Endometrial microvascular endothelial cells (primary cell): Measurements from ENCODE around the gene WASHC3. TPM values are rescaled to one million over a fixed set of nuclear protein-coding genes. Genes with fewer than 3 reads are reported as not detected.
"Not testable (repeated sequence)": the region's sequence is repeated elsewhere in the genome, so short reads cannot be mapped to it uniquely, and the experiment has no call there.

Experiments used
- in situ Hi-C: cut with HindIII; loops from 2 replicates; pipeline ENCODE4 v1.10.0; 2017; ENCODE audit warnings: low sequenced_read_pairs, low pct_unique_long_range_greater_than_20kb; ENCODE audit errors: inconsistent ontology term
- total RNA-seq: library from RNA; depleted of rRNA; stranded (reverse); fragments of >200 nt; gene quantifications from one replicate; pipeline ENCODE4 v1.2.3, GENCODE V29; 2015; ENCODE audit errors: inconsistent ontology term

The WASHC3 gene
- 53.9 TPM for total RNA-seq

- in situ Hi-C loops = no loop called here
Observed at GRCh38 chr12:102061560-102062418, at the start of gene WASHC3. Gene WASHC3, minus strand, starts transcription at chr12:102061991. Its CDS starts 29 bp downstream, at chr12:102061962.

- in situ Hi-C loops = no loop called here
Observed at GRCh38 chr12:102110782-102111181, 49.0 kb upstream of the WASHC3 start.

GRCh38 chr12:102107970-102108369 is 46.2 kb upstream of the WASHC3 start:
- in situ Hi-C loops = no loop called here

- in situ Hi-C loops = no loop called here
Observed at GRCh38 chr12:102106905-102107304, 45.1 kb upstream of the WASHC3 start.

- in situ Hi-C loops = no loop called here
Observed at GRCh38 chr12:102096855-102097254, 35.1 kb upstream of the WASHC3 start.

GRCh38 chr12:102095677-102096263 is 34.0 kb upstream of the WASHC3 start:
- in situ Hi-C loops = no loop called here

GRCh38 chr12:102093319-102093718 is 31.5 kb upstream of the WASHC3 start:
- in situ Hi-C loops = no loop called here

GRCh38 chr12:102089228-102089835 is 27.5 kb upstream of the WASHC3 start:
- in situ Hi-C loops = not testable (repeated sequence)

- in situ Hi-C loops = no loop called here
Observed at GRCh38 chr12:102080842-102081241, 19.1 kb upstream of the WASHC3 start.

GRCh38 chr12:102072092-102072491 is 10.3 kb upstream of the WASHC3 start:
- in situ Hi-C loops = not testable (repeated sequence)

- in situ Hi-C loops = no loop called here
Observed at GRCh38 chr12:102069707-102070106, 7.9 kb upstream of the WASHC3 start.

- in situ Hi-C loops = no loop called here
Observed at GRCh38 chr12:102067574-102068258, 5.9 kb upstream of the WASHC3 start.

- in situ Hi-C loops = no loop called here
Observed at GRCh38 chr12:102064476-102064875, 2.7 kb upstream of the WASHC3 start.

GRCh38 chr12:102063069-102063468 is 1.3 kb upstream of the WASHC3 start:
- in situ Hi-C loops = no loop called here

- in situ Hi-C loops = no loop called here
Observed at GRCh38 chr12:102062419-102062806, 622 bp upstream of the WASHC3 start.

GRCh38 chr12:102061096-102061559 is 663 bp downstream of the WASHC3 start:
- in situ Hi-C loops = no loop called here

- in situ Hi-C loops = no loop called here
Observed at GRCh38 chr12:102059343-102059742, 2.4 kb downstream of the WASHC3 start.

- in situ Hi-C loops = no loop called here
Observed at GRCh38 chr12:102054345-102054744, 7.4 kb downstream of the WASHC3 start.

- in situ Hi-C loops = no loop called here
Observed at GRCh38 chr12:102053062-102053349, 8.8 kb downstream of the WASHC3 start.
